Measurements from ENCODE around the gene ME3. TPM values are rescaled to one million over a fixed set of nuclear protein-coding genes. Genes with fewer than 3 reads are reported as not detected.
"Not testable (repeated sequence)": the region's sequence is repeated elsewhere in the genome, so short reads cannot be mapped to it uniquely, and the experiment has no call there.

The ME3 gene
- total and polyA plus RNA-seq, 2 donors = 9.5 to 10.1 TPM

DNA sequence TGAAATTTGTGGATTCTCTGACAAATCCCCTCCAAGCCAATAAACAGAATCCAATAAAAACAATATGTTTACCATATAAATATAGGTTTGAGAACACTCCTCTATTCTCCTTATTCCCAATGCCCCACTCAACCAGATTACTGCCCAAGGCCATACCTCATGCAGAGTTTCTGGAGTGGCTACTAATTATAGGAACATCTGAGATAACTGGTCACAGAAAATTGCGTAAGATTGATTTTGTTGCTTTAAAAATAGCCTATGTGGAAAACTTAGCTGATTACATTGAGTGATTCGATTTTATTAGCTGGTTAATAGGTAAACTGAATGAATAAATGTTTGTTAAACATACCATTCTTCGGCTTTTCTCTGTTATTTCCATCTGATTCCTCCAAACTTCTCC lies 48.0 kb downstream of the ME3 start:
- no peaks in the 10 kb centered on the region for H3K9me3 ChIP-seq (ENCODE audit: control insufficient read depth in 2 of 2, insufficient read depth in 1 of 2, low read length in 1 of 2)
- no peak overlapping the region for H3K4me3 ChIP-seq (ENCODE audit: low read length in 2 of 2)
- no peaks in the 10 kb centered on the region for H3K4me1 ChIP-seq (ENCODE audit: control insufficient read depth in 2 of 2, insufficient read depth in 2 of 2, low read length in 2 of 2)
- no peak overlapping the region for H3K27ac ChIP-seq (ENCODE audit: low read depth in 1 of 2, low read length in 1 of 2)
- H3K27me3 ChIP-seq (ENCODE audit: control insufficient read depth in 2 of 2, insufficient read depth in 1 of 2, low read length in 1 of 2) = no peaks in the 10 kb centered on the region
- no peaks in the 10 kb centered on the region for H3K36me3 ChIP-seq (ENCODE audit: control insufficient read depth in 2 of 2, insufficient read depth in 2 of 2, low read length in 1 of 2)
- 78% methylated on average over 3 of the region's 3 CpGs for WGBS
- DNase-seq (ENCODE audit: low read depth in 6 of 9, low spot score in 9 of 9) = no peak

DNA sequence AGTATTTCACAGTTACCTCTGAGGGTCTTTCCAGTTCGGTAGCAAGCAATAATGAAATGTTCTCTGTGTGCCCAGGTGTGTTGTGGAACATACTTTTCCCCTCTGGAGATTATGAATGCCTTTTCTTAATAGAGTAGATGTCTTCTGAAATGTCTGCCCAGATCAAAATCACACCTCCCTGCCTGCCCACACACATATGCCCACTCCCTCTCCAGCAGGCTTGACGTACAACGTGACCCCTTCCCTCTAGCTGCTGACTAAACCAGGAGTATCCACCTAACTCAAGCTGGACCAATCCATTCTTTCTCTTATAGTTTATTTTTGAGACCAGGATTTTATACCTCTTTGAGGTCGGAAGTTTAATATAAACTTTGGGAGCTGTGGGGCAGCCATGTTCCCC lies 48.7 kb downstream of the ME3 start:
- Histone ChIP-seq H3K27ac (ENCODE audit: low read depth in 1 of 2, low read length in 1 of 2) (no peak overlapping the region), H3K9me3 (ENCODE audit: control insufficient read depth in 2 of 2, insufficient read depth in 1 of 2, low read length in 1 of 2) (no peaks in the 10 kb centered on the region), H3K4me3 (ENCODE audit: low read length in 2 of 2) (no peak overlapping the region), H3K27me3 (ENCODE audit: control insufficient read depth in 2 of 2, insufficient read depth in 1 of 2, low read length in 1 of 2) (no peaks in the 10 kb centered on the region), H3K4me1 (ENCODE audit: control insufficient read depth in 2 of 2, insufficient read depth in 2 of 2, low read length in 2 of 2) (no peaks in the 10 kb centered on the region), H3K36me3 (ENCODE audit: control insufficient read depth in 2 of 2, insufficient read depth in 2 of 2, low read length in 1 of 2) (no peaks in the 10 kb centered on the region)
- no peak for DNase-seq (ENCODE audit: low read depth in 6 of 9, low spot score in 9 of 9)
- WGBS = 98% methylated on average over 4 of the region's 4 CpGs

DNA sequence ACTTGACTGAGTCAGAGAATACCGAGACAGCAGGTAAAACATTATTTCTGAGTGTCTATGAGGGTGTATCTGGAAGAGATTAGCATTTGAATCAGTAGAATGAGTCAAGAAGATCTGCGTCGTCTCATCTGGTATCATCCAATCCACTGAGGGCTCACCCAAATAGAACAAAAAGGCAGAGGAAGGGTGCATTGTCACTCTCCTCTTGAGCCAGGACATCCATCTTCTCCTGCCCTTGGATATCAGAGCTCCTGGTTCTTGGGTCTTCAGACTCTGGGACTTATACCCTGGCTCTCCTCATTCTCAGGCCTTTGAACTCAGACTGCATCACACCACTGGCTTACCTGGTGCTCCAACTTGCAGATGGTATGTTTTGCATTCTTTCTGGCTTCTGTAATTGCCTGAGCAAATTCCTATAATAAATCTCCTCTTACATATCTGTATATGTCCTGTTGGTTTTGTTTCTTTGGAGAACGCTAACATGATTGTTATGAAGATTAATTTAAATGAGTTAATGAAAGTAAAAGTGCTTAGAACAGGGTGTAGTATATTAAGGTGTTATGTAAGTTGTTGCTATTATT lies 49.3 kb downstream of the ME3 start:
- Histone ChIP-seq H3K27me3 (ENCODE audit: control insufficient read depth in 2 of 2, insufficient read depth in 1 of 2, low read length in 1 of 2) (no peaks in the 10 kb centered on the region), H3K27ac (ENCODE audit: low read depth in 1 of 2, low read length in 1 of 2) (peak overlapping the region in 1 of 2 donors; percentile 3), H3K36me3 (ENCODE audit: control insufficient read depth in 2 of 2, insufficient read depth in 2 of 2, low read length in 1 of 2) (no peaks in the 10 kb centered on the region), H3K4me1 (ENCODE audit: control insufficient read depth in 2 of 2, insufficient read depth in 2 of 2, low read length in 2 of 2) (no peaks in the 10 kb centered on the region), H3K9me3 (ENCODE audit: control insufficient read depth in 2 of 2, insufficient read depth in 1 of 2, low read length in 1 of 2) (no peaks in the 10 kb centered on the region), H3K4me3 (ENCODE audit: low read length in 2 of 2) (no peak overlapping the region)
- DNase-seq (ENCODE audit: low read depth in 6 of 9, low spot score in 9 of 9) = no peak
- 77% methylated on average over 4 of the region's 4 CpGs for WGBS

DNA sequence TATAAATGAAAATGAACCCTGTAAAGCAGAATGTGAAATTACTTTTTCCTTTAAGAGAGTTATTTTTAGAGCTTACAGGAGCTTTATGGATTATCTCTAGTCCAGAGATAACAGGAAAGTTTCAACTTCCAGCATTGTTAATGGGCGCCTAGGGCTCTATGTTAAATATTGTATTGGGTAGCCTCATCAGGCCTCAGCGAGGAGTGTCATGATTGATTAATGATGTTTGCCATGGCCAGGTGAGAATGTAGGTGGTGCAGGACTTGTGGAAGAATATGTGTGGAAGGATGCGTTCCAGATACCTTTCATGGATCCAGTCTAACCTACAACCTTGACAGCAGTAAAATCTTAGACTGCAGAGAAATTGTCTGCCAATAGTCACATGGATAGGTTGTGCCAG lies 50.6 kb downstream of the ME3 start:
- no peak for DNase-seq (ENCODE audit: low read depth in 6 of 9, low spot score in 9 of 9)
- WGBS = 99% methylated on average over 3 of the region's 3 CpGs
- no peak overlapping the region for H3K4me3 ChIP-seq (ENCODE audit: low read length in 2 of 2)
- no peaks in the 10 kb centered on the region for H3K36me3 ChIP-seq (ENCODE audit: control insufficient read depth in 2 of 2, insufficient read depth in 2 of 2, low read length in 1 of 2)
- H3K4me1 ChIP-seq (ENCODE audit: control insufficient read depth in 2 of 2, insufficient read depth in 2 of 2, low read length in 2 of 2) = no peaks in the 10 kb centered on the region
- H3K9me3 ChIP-seq (ENCODE audit: control insufficient read depth in 2 of 2, insufficient read depth in 1 of 2, low read length in 1 of 2) = no peaks in the 10 kb centered on the region
- H3K27ac ChIP-seq (ENCODE audit: low read depth in 1 of 2, low read length in 1 of 2) = no peak overlapping the region
- no peaks in the 10 kb centered on the region for H3K27me3 ChIP-seq (ENCODE audit: control insufficient read depth in 2 of 2, insufficient read depth in 1 of 2, low read length in 1 of 2)

DNA sequence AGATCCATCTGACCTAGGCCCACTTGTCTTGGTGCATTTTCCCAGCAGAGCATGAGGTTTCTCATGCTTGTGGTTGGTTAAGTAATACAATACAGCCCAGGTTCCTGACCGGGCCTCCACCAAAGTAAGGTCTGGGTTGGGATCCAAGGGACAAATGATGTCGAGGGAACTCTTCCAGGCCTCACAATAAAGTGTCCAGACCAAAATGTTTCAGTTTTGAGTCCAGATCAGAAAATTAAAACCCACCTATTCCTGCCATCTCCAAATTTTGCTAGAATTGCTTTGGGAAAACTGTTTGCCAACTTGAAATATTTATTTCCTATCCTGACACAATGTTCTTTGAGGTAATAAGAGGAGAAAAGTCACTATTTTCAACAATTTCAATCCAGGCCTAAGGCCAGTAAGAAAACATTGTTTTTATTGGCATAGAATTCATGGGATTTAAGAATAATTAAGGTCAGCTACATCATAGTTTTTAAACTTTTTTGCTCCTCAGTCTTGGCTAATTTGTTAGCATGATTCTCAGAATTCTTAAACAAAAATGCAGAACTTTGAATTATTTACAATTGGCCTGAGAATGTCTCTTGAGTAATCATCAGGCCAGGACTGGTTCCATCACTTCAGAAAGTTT lies 51.4 kb downstream of the ME3 start:
- 88% methylated on average over 2 of the region's 2 CpGs for WGBS
- no peak overlapping the region for H3K27ac ChIP-seq (ENCODE audit: low read depth in 1 of 2, low read length in 1 of 2)
- H3K4me1 ChIP-seq (ENCODE audit: control insufficient read depth in 2 of 2, insufficient read depth in 2 of 2, low read length in 2 of 2) = no peaks in the 10 kb centered on the region
- no peaks in the 10 kb centered on the region for H3K27me3 ChIP-seq (ENCODE audit: control insufficient read depth in 2 of 2, insufficient read depth in 1 of 2, low read length in 1 of 2)
- H3K36me3 ChIP-seq (ENCODE audit: control insufficient read depth in 2 of 2, insufficient read depth in 2 of 2, low read length in 1 of 2) = no peaks in the 10 kb centered on the region
- no peak overlapping the region for H3K4me3 ChIP-seq (ENCODE audit: low read length in 2 of 2)
- DNase-seq (ENCODE audit: low read depth in 6 of 9, low spot score in 9 of 9) = no peak
- H3K9me3 ChIP-seq (ENCODE audit: control insufficient read depth in 2 of 2, insufficient read depth in 1 of 2, low read length in 1 of 2) = no peaks in the 10 kb centered on the region

DNA sequence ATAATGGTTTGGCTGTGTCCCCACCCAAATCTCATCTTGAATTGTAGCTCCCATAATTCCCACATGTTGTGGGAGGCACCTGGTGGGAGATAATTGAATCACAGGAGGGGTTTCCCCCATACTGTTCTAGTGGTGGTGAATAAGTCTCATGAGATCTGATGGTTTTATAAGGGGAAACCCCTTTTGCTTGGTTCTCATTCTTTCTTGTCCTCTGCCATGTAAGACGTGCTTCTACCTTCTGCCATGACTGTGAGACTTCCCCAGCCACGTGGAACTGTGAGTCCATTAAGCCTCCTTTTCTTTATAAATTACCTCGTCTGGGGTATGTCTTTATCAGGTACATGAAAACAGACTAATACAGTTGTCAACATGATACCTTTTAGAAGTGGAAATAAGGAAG lies 53.0 kb downstream of the ME3 start:
- H3K4me1 ChIP-seq (ENCODE audit: control insufficient read depth in 2 of 2, insufficient read depth in 2 of 2, low read length in 2 of 2); H3K4me3 ChIP-seq (ENCODE audit: low read length in 2 of 2); H3K9me3 ChIP-seq (ENCODE audit: control insufficient read depth in 2 of 2, insufficient read depth in 1 of 2, low read length in 1 of 2); H3K27me3 ChIP-seq (ENCODE audit: control insufficient read depth in 2 of 2, insufficient read depth in 1 of 2, low read length in 1 of 2); H3K36me3 ChIP-seq (ENCODE audit: control insufficient read depth in 2 of 2, insufficient read depth in 2 of 2, low read length in 1 of 2); H3K27ac ChIP-seq (ENCODE audit: low read depth in 1 of 2, low read length in 1 of 2); DNase-seq (ENCODE audit: low read depth in 6 of 9, low spot score in 9 of 9): not testable (repeated sequence)
- WGBS = 94% methylated on average over 3 of the region's 3 CpGs

DNA sequence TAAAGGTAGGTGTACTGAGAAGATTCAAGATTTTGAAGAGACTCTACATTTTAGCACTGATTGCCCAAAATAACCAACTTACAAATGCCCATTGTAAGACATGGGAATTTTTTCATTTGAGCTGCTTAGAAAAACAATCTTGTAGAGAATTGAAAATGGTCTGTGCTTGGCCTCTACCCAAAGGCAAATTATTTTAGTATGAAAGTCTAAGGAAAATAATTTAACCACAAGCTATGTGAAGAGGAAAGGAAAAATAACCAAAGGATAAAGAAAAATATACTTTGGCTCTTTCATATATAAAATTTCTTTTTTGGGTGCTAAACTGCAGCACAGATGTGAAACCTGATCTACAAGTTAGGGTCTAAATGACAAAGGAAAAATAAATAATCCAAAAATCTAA lies 54.9 kb downstream of the ME3 start:
- Histone ChIP-seq H3K27ac (ENCODE audit: low read depth in 1 of 2, low read length in 1 of 2) (no peak overlapping the region), H3K27me3 (ENCODE audit: control insufficient read depth in 2 of 2, insufficient read depth in 1 of 2, low read length in 1 of 2) (no peaks in the 10 kb centered on the region), H3K36me3 (ENCODE audit: control insufficient read depth in 2 of 2, insufficient read depth in 2 of 2, low read length in 1 of 2) (no peaks in the 10 kb centered on the region), H3K9me3 (ENCODE audit: control insufficient read depth in 2 of 2, insufficient read depth in 1 of 2, low read length in 1 of 2) (no peaks in the 10 kb centered on the region), H3K4me3 (ENCODE audit: low read length in 2 of 2) (no peak overlapping the region), H3K4me1 (ENCODE audit: control insufficient read depth in 2 of 2, insufficient read depth in 2 of 2, low read length in 2 of 2) (no peaks in the 10 kb centered on the region)
- no peak for DNase-seq (ENCODE audit: low read depth in 6 of 9, low spot score in 9 of 9)

DNA sequence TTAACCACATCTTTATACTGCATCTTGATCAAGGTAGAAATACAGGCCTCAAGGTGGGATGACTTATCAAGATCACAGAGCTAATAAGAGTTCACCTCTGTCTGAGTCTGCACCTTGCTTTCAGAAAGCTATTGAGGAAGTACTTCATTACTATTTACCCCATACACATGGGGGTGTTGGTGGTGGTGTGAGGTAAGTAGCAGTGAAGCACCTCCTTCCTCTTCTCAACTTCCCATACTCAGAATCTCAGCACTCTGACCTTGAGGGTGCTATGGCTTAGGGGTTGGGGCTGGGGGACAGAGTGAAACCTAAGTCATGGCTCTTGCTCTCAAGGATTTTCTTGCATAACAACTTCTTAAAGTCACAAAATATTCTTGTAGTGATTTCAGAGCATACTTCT lies 56.9 kb downstream of the ME3 start:
- Histone ChIP-seq H3K27me3 (ENCODE audit: control insufficient read depth in 2 of 2, insufficient read depth in 1 of 2, low read length in 1 of 2) (no peaks in the 10 kb centered on the region), H3K4me3 (ENCODE audit: low read length in 2 of 2) (no peak overlapping the region), H3K4me1 (ENCODE audit: control insufficient read depth in 2 of 2, insufficient read depth in 2 of 2, low read length in 2 of 2) (no peaks in the 10 kb centered on the region), H3K9me3 (ENCODE audit: control insufficient read depth in 2 of 2, insufficient read depth in 1 of 2, low read length in 1 of 2) (no peaks in the 10 kb centered on the region), H3K36me3 (ENCODE audit: control insufficient read depth in 2 of 2, insufficient read depth in 2 of 2, low read length in 1 of 2) (no peaks in the 10 kb centered on the region), H3K27ac (ENCODE audit: low read depth in 1 of 2, low read length in 1 of 2) (no peak overlapping the region)
- no peak for DNase-seq (ENCODE audit: low read depth in 6 of 9, low spot score in 9 of 9)

DNA sequence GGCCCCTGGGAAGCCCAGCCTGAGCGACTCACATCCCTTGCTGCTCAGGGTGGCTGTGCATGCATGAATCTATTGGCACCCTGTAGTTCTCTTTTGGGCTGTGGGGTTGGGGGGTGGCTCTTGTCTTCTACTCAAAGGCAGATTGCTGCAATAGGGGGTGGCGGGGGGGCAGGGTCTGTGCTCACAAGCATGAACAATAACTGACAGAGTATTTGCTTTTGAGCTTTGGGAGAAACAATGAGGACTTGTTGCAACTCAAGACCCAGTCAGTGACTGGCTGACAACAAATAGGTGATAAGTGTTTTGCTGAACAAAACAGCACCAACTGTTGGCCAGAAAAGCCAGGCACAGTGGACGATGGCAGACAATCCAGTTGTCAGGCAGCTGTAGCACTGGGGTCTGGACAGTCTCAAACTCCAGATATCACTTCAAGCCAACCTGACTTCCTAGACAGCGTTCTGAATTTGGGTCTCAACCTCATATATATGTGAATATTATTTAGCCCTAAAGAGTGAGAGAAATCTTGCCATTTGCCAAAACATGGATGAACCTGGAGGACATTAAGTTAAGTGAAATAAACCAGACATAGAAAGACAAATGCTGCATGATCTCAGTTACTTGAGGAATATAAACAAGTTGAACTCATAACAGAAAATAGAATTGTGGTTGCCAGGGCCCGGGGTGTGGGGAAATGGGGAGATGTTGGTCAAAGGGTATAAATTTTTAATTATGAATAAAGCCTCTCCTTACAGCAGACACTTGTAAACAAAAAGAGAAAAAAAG lies 61.7 kb downstream of the ME3 start:
- H3K36me3 ChIP-seq (ENCODE audit: control insufficient read depth in 2 of 2, insufficient read depth in 2 of 2, low read length in 1 of 2) = no peaks in the 10 kb centered on the region
- H3K4me1 ChIP-seq (ENCODE audit: control insufficient read depth in 2 of 2, insufficient read depth in 2 of 2, low read length in 2 of 2) = peaks cover 0 to 2% of the 10 kb centered on the region in 2 donors
- no peaks in the 10 kb centered on the region for H3K27me3 ChIP-seq (ENCODE audit: control insufficient read depth in 2 of 2, insufficient read depth in 1 of 2, low read length in 1 of 2)
- no peaks in the 10 kb centered on the region for H3K9me3 ChIP-seq (ENCODE audit: control insufficient read depth in 2 of 2, insufficient read depth in 1 of 2, low read length in 1 of 2)
- no peak for DNase-seq (ENCODE audit: low read depth in 6 of 9, low spot score in 9 of 9)
- no peak overlapping the region for H3K4me3 ChIP-seq (ENCODE audit: low read length in 2 of 2)
- no peak overlapping the region for H3K27ac ChIP-seq (ENCODE audit: low read depth in 1 of 2, low read length in 1 of 2)
- WGBS = 95% methylated on average over 5 of the region's 5 CpGs

Measured in thymus (tissue), 11 donors.